GM23248 (cell line): ENCODE data around the gene SLC8A2. TPM values are rescaled to one million over a fixed set of nuclear protein-coding genes. Genes with fewer than 3 reads are reported as not detected.

Source experiments
- DNase-seq: peaks from one replicate; pipeline ENCODE4 v3.0.0-alpha.2; 2015
- H2AFZ ChIP-seq: fragments of 200-600 bp; sonication (generic); 2 replicates; pipeline ENCODE4 v1.6.1; 2016; ENCODE audit warnings: antibody characterized with exemption
- H3F3A ChIP-seq: fragments of 200-600 bp; sonication (generic); 2 replicates; pipeline ENCODE4 v1.6.1; 2016; ENCODE audit warnings: mild to moderate bottlenecking, antibody characterized with exemption, mixed run types; ENCODE audit not compliant: insufficient read depth
- H3K27ac ChIP-seq: fragments of 200-600 bp; sonication (generic); 2 replicates; pipeline ENCODE4 v1.5.1; 2016; ENCODE audit warnings: mild to moderate bottlenecking
- H3K27me3 ChIP-seq: fragments of 200-600 bp; sonication (generic); replicated peaks from 2 replicates; pipeline ENCODE4 v1.6.1; 2016; ENCODE audit warnings: mild to moderate bottlenecking; ENCODE audit not compliant: insufficient read depth
- H3K36me3 ChIP-seq: fragments of 200-600 bp; sonication (generic); 2 replicates; pipeline ENCODE4 v1.6.1; 2016; ENCODE audit warnings: low read depth, mild to moderate bottlenecking
- H3K4me1 ChIP-seq: fragments of 200-600 bp; sonication (generic); 2 replicates; pipeline ENCODE4 v1.6.1; 2016; ENCODE audit warnings: mild to moderate bottlenecking; ENCODE audit not compliant: insufficient read depth
- H3K4me2 ChIP-seq: fragments of 200-600 bp; sonication (generic); one replicate; pipeline ENCODE4 v1.6.1; 2016; ENCODE audit warnings: mild to moderate bottlenecking; ENCODE audit not compliant: unreplicated experiment
- H3K4me3 ChIP-seq: fragments of 200-600 bp; sonication (generic); 2 replicates; pipeline ENCODE4 v1.5.1; 2016; ENCODE audit warnings: mild to moderate bottlenecking
- H3K79me2 ChIP-seq: fragments of 200-600 bp; sonication (generic); 2 replicates; pipeline ENCODE4 v1.6.1; 2016; ENCODE audit warnings: mild to moderate bottlenecking; ENCODE audit not compliant: insufficient read depth
- H3K9ac ChIP-seq: fragments of 200-600 bp; sonication (generic); 2 replicates; pipeline ENCODE4 v1.6.1; 2016; ENCODE audit warnings: mild to moderate bottlenecking
- H3K9me2 ChIP-seq: fragments of 200-600 bp; sonication (generic); 2 replicates; pipeline ENCODE4 v1.6.1; 2016; ENCODE audit warnings: mixed run types, mild to moderate bottlenecking, moderate library complexity; ENCODE audit not compliant: insufficient read depth
- H3K9me3 ChIP-seq: fragments of 200-600 bp; sonication (generic); one replicate; pipeline ENCODE4 v1.6.1; 2017; ENCODE audit warnings: low read depth
- H4K20me1 ChIP-seq: fragments of 200-600 bp; sonication (generic); 2 replicates; pipeline ENCODE4 v1.6.0; 2016; ENCODE audit not compliant: insufficient read depth
- EZH2 ChIP-seq: fragments of 200-600 bp; sonication (generic); IDR thresholded peaks from 2 replicates; pipeline ENCODE4 v1.6.1; 2018; ENCODE audit warnings: antibody characterized with exemption, mild to moderate bottlenecking; ENCODE audit not compliant: insufficient read depth, poor library complexity, severe bottlenecking
- EZH2phosphoT487 ChIP-seq: fragments of 200-600 bp; sonication (generic); IDR thresholded peaks from 2 replicates; pipeline ENCODE4 v1.6.1; 2018; ENCODE audit warnings: antibody characterized with exemption, moderate library complexity, mild to moderate bottlenecking, low read depth; ENCODE audit not compliant: insufficient read depth
- WGBS, 2 experiments: methylation state at CpG; one replicate each; pipeline ENCODE4 v1.1.6; 2015 to 2017; ENCODE audit warnings: low lambda C conversion rate in 2 of 2, low coverage in 1 of 2; ENCODE audit errors: missing lambda C conversion rate in 2 of 2; 5-methylcytosine and 5-hydroxymethylcytosine counted together
- in situ Hi-C: fragments of 300-500 bp; cut with MboI; formaldehyde crosslinking; loops from 2 replicates; pipeline ENCODE4 v1.15.0; 2020
- polyA plus RNA-seq: library from polyadenylated mRNA; unstranded; fragments of >200 nt; fragmentation: Nextera tagmentation; extraction: Ambion mirVana; gene quantifications from 2 replicates; pipeline ENCODE4 v1.2.1, GENCODE V29; 2016
- total RNA-seq: library from RNA; depleted of rRNA; stranded (reverse); fragments of >200 nt; shearing (Covaris generic); gene quantifications from 2 replicates; pipeline ENCODE4 v1.2.3, GENCODE V29; 2014

SLC8A2 gene
- total and polyA plus RNA-seq, 2 experiments from 2014 or later, result not detected

- Histone ChIP-seq H2AFZ (no peak overlapping the region), H3K4me2 (peak overlapping the region; percentile 93), H3K27ac (peak overlapping the region; percentile 98), H3F3A (peaks cover 11% of the 10 kb centered on the region; the same call in 1 of the 2 replicates), H3K9me2 (no peaks in the 10 kb centered on the region), H3K9me3 (no peaks in the 10 kb centered on the region), H4K20me1 (no peaks in the 10 kb centered on the region), H3K79me2 (peaks cover 74% of the 10 kb centered on the region), H3K9ac (peak overlapping the region; percentile 99), H3K4me3 (peak overlapping the region; percentile 95), H3K36me3 (0 out of 2 replicates have a peak, but pooled peaks cover 4% of the 10 kb centered on the region), H3K4me1 (peaks cover 31% of the 10 kb centered on the region), H3K27me3 (no peaks in the 10 kb centered on the region)
- 29 to 31% methylated on average over 11 of the region's 11 CpGs for WGBS, 2 experiments
- peak; percentile 79 for DNase-seq
- in situ Hi-C loops, result no loop called here
- no peak for TF ChIP-seq EZH2phosphoT487
- no peak for TF ChIP-seq EZH2
These were observed 40.7 kb upstream of the SLC8A2 start for GRCh38 chr19:47512183-47512947.

- Histone ChIP-seq H4K20me1 (no peaks in the 10 kb centered on the region), H3K79me2 (peaks cover 81% of the 10 kb centered on the region), H3K27ac (peak overlapping the region; percentile 98), H3F3A (peaks cover 11% of the 10 kb centered on the region; the same call in 1 of the 2 replicates), H3K4me2 (peak overlapping the region; percentile 93), H3K9ac (peak overlapping the region; percentile 99), H3K36me3 (0 out of 2 replicates have a peak, but pooled peaks cover 4% of the 10 kb centered on the region), H3K9me3 (no peaks in the 10 kb centered on the region), H3K27me3 (no peaks in the 10 kb centered on the region), H3K9me2 (no peaks in the 10 kb centered on the region), H2AFZ (no peak overlapping the region), H3K4me1 (peaks cover 31% of the 10 kb centered on the region), H3K4me3 (peak overlapping the region; percentile 95)
- in situ Hi-C loops, result no loop called here
- no peak for TF ChIP-seq EZH2
- no peak for TF ChIP-seq EZH2phosphoT487
- 71 to 74% methylated on average over 7 of the region's 7 CpGs for WGBS, 2 experiments
- peak; percentile 64 for DNase-seq
These were observed 40.0 kb upstream of the SLC8A2 start for GRCh38 chr19:47511681-47512080.

- H4K20me1 ChIP-seq, result no peaks in the 10 kb centered on the region
- TF ChIP-seq EZH2 (no peak), EZH2phosphoT487 (no peak)
These were observed 39.4 kb upstream of the SLC8A2 start for GRCh38 chr19:47511128-47511517.

DNA sequence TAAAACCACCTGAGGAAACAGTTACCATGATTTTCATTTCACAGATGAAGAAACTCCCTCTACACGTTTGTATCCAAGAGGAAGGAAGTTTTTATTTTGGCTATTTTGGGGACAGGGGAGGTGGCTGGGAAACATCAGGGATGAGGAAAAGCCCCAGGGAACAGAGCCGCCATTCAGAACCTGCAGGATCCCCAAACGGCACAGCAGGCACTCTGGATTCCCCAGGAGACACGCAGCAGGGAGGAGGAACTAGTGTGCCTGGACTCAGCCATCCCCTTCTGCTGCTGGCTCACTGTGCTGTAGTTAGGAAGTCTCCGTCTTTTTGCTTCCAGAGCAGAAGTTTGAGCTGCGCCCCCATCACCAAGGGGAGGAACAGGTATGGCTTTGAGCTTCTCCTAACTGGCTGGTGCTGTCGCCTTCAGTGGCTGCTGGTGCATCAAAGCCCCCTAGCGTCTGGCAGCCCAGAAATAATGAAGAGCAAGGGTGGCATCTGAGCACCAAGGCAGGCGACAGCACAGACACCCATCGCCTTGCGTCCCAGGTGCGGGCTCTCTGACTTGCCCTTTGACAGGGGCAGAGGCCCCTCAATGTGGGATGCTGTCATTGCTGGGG is 38.9 kb upstream of the SLC8A2 start:
- peaks cover 92% of the 10 kb centered on the region for H3K79me2 ChIP-seq
- WGBS, 2 experiments, result 77 to 79% methylated on average over 12 of the region's 12 CpGs
- no peaks in the 10 kb centered on the region for H4K20me1 ChIP-seq
- H3F3A ChIP-seq, result peaks cover 11% of the 10 kb centered on the region; the same call in 1 of the 2 replicates
- no peak overlapping the region for H3K4me2 ChIP-seq
- no peak for DNase-seq
- no peak overlapping the region for H3K9ac ChIP-seq
- 0 out of 2 replicates have a peak, but pooled peaks cover 4% of the 10 kb centered on the region for H3K36me3 ChIP-seq
- in situ Hi-C loops, result no loop called here
- TF ChIP-seq EZH2 (no peak), EZH2phosphoT487 (no peak)
- no peak overlapping the region for H3K27ac ChIP-seq
- H3K9me3 ChIP-seq, result no peaks in the 10 kb centered on the region
- peaks cover 31% of the 10 kb centered on the region for H3K4me1 ChIP-seq
- no peaks in the 10 kb centered on the region for H3K27me3 ChIP-seq
- no peak overlapping the region for H3K4me3 ChIP-seq
- H2AFZ ChIP-seq, result no peak overlapping the region
- no peaks in the 10 kb centered on the region for H3K9me2 ChIP-seq

More at GRCh38 chr19:47511128-47511517, 39.4 kb upstream of the SLC8A2 start:
- WGBS, 2 experiments, result 72 to 74% methylated on average over 4 to 6 of the region's 6 CpGs
- H3K36me3 ChIP-seq, result 0 out of 2 replicates have a peak, but pooled peaks cover 4% of the 10 kb centered on the region
- H3K4me3 ChIP-seq, result no peak overlapping the region
- H2AFZ ChIP-seq, result no peak overlapping the region
- in situ Hi-C loops, result no loop called here
- no peaks in the 10 kb centered on the region for H3K9me2 ChIP-seq
- peaks cover 11% of the 10 kb centered on the region; the same call in 1 of the 2 replicates for H3F3A ChIP-seq
- H3K79me2 ChIP-seq, result peaks cover 87% of the 10 kb centered on the region
- peak overlapping the region; percentile 98 for H3K27ac ChIP-seq
- H3K27me3 ChIP-seq, result no peaks in the 10 kb centered on the region
- peak; percentile 10 for DNase-seq
- H3K9ac ChIP-seq, result 0 out of 2 replicates have a peak overlapping the region, but pooled peaks have one; percentile 99
- peaks cover 31% of the 10 kb centered on the region for H3K4me1 ChIP-seq
- H3K4me2 ChIP-seq, result no peak overlapping the region
- no peaks in the 10 kb centered on the region for H3K9me3 ChIP-seq
